HepG2 (cell line): ENCODE measurements around the gene TREX2. TPM values are rescaled to one million over a fixed set of nuclear protein-coding genes. Genes with fewer than 3 reads are reported as not detected.

ENCODE experiments used
- ATAC-seq: fragments of 200-7000 bp; cut with Tn5 transposase; 3 replicates; pipeline ENCODE4 v1.9.1; 2020; ENCODE audit warnings: mild to moderate bottlenecking, moderate library complexity
- BruUV-seq: library from RNA; stranded (reverse); fragments of 400-500 nt; replicated peaks from 2 replicates; lab custom pipeline; 2021; lab: Mats Ljungman, UMichigan
- CTCF ChIA-PET: fragments of 300-600 bp; formaldehyde crosslinking; extraction: SDS; loops from one replicate; lab custom pipeline; 2021; ENCODE audit warnings: low total read pairs, inconsistent platforms, low intra/inter-chr PET ratio; lab: Yijun Ruan, JAX
- POLR2A ChIA-PET: fragments of 350-600 bp; sonication (Branson Sonifier 250); formaldehyde crosslinking; loops from one replicate; lab custom pipeline; 2020; ENCODE audit warnings: antibody characterized with exemption, inconsistent platforms; lab: Yijun Ruan, JAX
- DNase-seq: peaks from one replicate; pipeline ENCODE4 v3.0.0-alpha.2; 2015; ENCODE audit warnings: low spot score
- FAIRE-seq: peaks from 3 replicates; lab custom pipeline; 2011; peaks lifted over from hg19 to GRCh38; lab: Jason Lieb, UNC
- H2AFZ ChIP-seq: one replicate; pipeline ENCODE4 v1.6.1; 2011; ENCODE audit warnings: low read length, inconsistent platforms
- H3K27ac ChIP-seq: fragments of 300-600 bp; 3 replicates; pipeline ENCODE4 v1.8.0; 2011; ENCODE audit warnings: mixed run types, mild to moderate bottlenecking, mixed read lengths, low read length, inconsistent platforms; ENCODE audit not compliant: insufficient read depth; ENCODE audit errors: extremely low read length
- H3K27me3 ChIP-seq, 2 experiments: fragments of 200-600 bp in 1 of 2; 2 replicates in 1 of 2; 3 replicates in 1 of 2; pipeline versions ENCODE4 v1.6.0 to v1.8.0; 2011; ENCODE audit warnings: low read length in 2 of 2, mild to moderate bottlenecking in 2 of 2, moderate library complexity in 2 of 2, inconsistent platforms in 1 of 2; ENCODE audit not compliant: insufficient read depth in 2 of 2, control insufficient read depth in 1 of 2
- H3K36me3 ChIP-seq, 2 experiments: fragments of 200-600 bp in 1 of 2; replicated peaks in 1 of 2; 2 replicates in 1 of 2; 3 replicates in 1 of 2; pipeline versions ENCODE4 v1.5.1 to v1.8.0; 2011; ENCODE audit warnings: low read length in 2 of 2, inconsistent platforms in 1 of 2; ENCODE audit not compliant: insufficient read depth in 2 of 2, control insufficient read depth in 1 of 2
- H3K4me1 ChIP-seq: 2 replicates; pipeline ENCODE4 v1.5.1; 2012; ENCODE audit warnings: low read length, inconsistent platforms; ENCODE audit not compliant: insufficient read depth
- H3K4me2 ChIP-seq: 2 replicates; pipeline ENCODE4 v1.6.0; 2011; ENCODE audit warnings: low read depth, low read length, inconsistent platforms
- H3K4me3 ChIP-seq, 3 experiments: fragments of 200-600 bp in 1 of 3; sonication (generic), shearing (Covaris generic) in 1 of 3; replicated peaks in 1 of 3; 2 replicates each; pipeline ENCODE4 v1.5.1; 2011 to 2016; ENCODE audit warnings: low read length in 3 of 3, inconsistent platforms in 2 of 3, low read depth in 2 of 3, mild to moderate bottlenecking in 2 of 3, control low read depth in 1 of 3, mixed read lengths in 1 of 3; ENCODE audit not compliant: insufficient read depth in 1 of 3
- H3K79me2 ChIP-seq: one replicate; pipeline ENCODE4 v1.6.1; 2011; ENCODE audit warnings: low read length, inconsistent platforms; ENCODE audit not compliant: insufficient read depth
- H3K9ac ChIP-seq: 2 replicates; pipeline ENCODE4 v1.6.0; 2011; ENCODE audit warnings: mild to moderate bottlenecking, low read depth, low read length, inconsistent platforms; ENCODE audit not compliant: insufficient read depth
- H3K9me3 ChIP-seq: 2 replicates; pipeline ENCODE4 v1.5.1; 2012; ENCODE audit warnings: mild to moderate bottlenecking, low read length
- H4K20me1 ChIP-seq: 2 replicates; pipeline ENCODE4 v1.6.0; 2011; ENCODE audit warnings: inconsistent platforms, mild to moderate bottlenecking, low read length, moderate library complexity; ENCODE audit not compliant: insufficient read depth
- MEIS2 ChIP-seq: sonication (generic); formaldehyde crosslinking; IDR thresholded peaks from 2 replicates; pipeline ENCODE4 v1.9.0; 2021; ENCODE audit warnings: mild to moderate bottlenecking, missing genetic modification reagents
- MIER2 ChIP-seq: IDR thresholded peaks from 2 replicates; pipeline ENCODE4 v1.6.1; 2016; ENCODE audit warnings: missing biosample characterization, missing genetic modification reagents
- MXI1 ChIP-seq: IDR thresholded peaks from 3 replicates; pipeline ENCODE4 v1.6.1; 2012; ENCODE audit warnings: low read depth, low read length, inconsistent platforms, borderline replicate concordance
- NAIF1 ChIP-seq: sonication (generic); formaldehyde crosslinking; IDR thresholded peaks from 2 replicates; pipeline ENCODE4 v1.5.0; 2020; ENCODE audit warnings: mild to moderate bottlenecking, missing genetic modification reagents, borderline replicate concordance
- PHF5A ChIP-seq: IDR thresholded peaks from one replicate; pipeline ENCODE4 v1.6.1; 2018; ENCODE audit warnings: low read depth, missing genetic modification reagents; ENCODE audit not compliant: unreplicated experiment
- SMC3 ChIP-seq: IDR thresholded peaks from 2 replicates; pipeline ENCODE4 v1.6.1; 2011; ENCODE audit warnings: low read length, improper control_type of control experiment
- SSRP1 ChIP-seq: IDR thresholded peaks from 2 replicates; pipeline ENCODE4 v1.6.1; 2016; ENCODE audit warnings: control low read depth
- STAG1 ChIP-seq: sonication (generic); formaldehyde crosslinking; IDR thresholded peaks from 2 replicates; pipeline ENCODE4 v1.4.0; 2020; ENCODE audit warnings: missing genetic modification reagents
- TARDBP ChIP-seq: sonication (generic); formaldehyde crosslinking; IDR thresholded peaks from 2 replicates; pipeline ENCODE4 v1.8.0; 2022; ENCODE audit warnings: mild to moderate bottlenecking, missing genetic modification reagents
- ZFP62 ChIP-seq: sonication (generic); formaldehyde crosslinking; IDR thresholded peaks from 2 replicates; pipeline ENCODE4 v1.4.0; 2020; ENCODE audit warnings: missing genetic modification reagents
- ZNF558 ChIP-seq: sonication (generic); formaldehyde crosslinking; IDR thresholded peaks from 2 replicates; pipeline ENCODE4 v1.9.0; 2022; ENCODE audit warnings: mild to moderate bottlenecking, missing genetic modification reagents, borderline replicate concordance
- ZNF773 ChIP-seq: sonication (generic); formaldehyde crosslinking; IDR thresholded peaks from 2 replicates; pipeline ENCODE4 v1.4.0; 2020; ENCODE audit warnings: missing genetic modification reagents, borderline replicate concordance
- ZNF850 ChIP-seq: sonication (generic); formaldehyde crosslinking; conservative IDR thresholded peaks from 2 replicates; pipeline ENCODE4 v1.9.0; 2021; ENCODE audit warnings: mild to moderate bottlenecking, missing genetic modification reagents
- WGBS: methylation state at CpG from one replicate; pipeline ENCODE4 v1.1.6; 2017; ENCODE audit warnings: low lambda C conversion rate; 5-methylcytosine and 5-hydroxymethylcytosine counted together
- in situ Hi-C: cut with HindIII; loops from 2 replicates; pipeline ENCODE4 v1.10.0; 2017; ENCODE audit warnings: low pct_unique_long_range_greater_than_20kb; ENCODE audit not compliant: extremely low pct_ligation_motif_present
- intact Hi-C: fragments of 100-400 bp; cut with micrococcal nuclease; formaldehyde crosslinking; loops from one replicate; pipeline ENCODE4 v1.10.0; 2022; ENCODE audit not compliant: unreplicated experiment
- polyA plus RNA-seq, 8 experiments: library from polyadenylated mRNA; depleted of rRNA in 3 of 8; stranded (reverse) in 7 of 8; unstranded in 1 of 8; fragments of >200 nt; fragmentation: Illumina TruSeq in 4 of 8; extraction: Trizol in 4 of 8; gene quantifications; 2 replicates each; pipeline versions ENCODE4 v1.2.1 to v1.2.3, GENCODE V29; 2011 to 2016; ENCODE audit warnings: low read depth in 4 of 8, missing spikeins in 1 of 8, mixed read lengths in 1 of 8; ENCODE audit not compliant: insufficient read depth in 1 of 8
- total RNA-seq, 5 experiments: library from RNA; depleted of rRNA; stranded (reverse); fragments of >200 nt; fragmentation: Illumina TruSeq; extraction: Trizol; gene quantifications; 2 replicates each; pipeline ENCODE4 v1.2.3, GENCODE V29; 2016; ENCODE audit warnings: low read depth in 1 of 5
- TF ChIP-seq, protein P1 (sequence below): sonication (generic); formaldehyde crosslinking; conservative IDR thresholded peaks from 2 replicates; pipeline ENCODE4 v1.4.0; 2020; ENCODE audit warnings: mild to moderate bottlenecking, missing genetic modification reagents, moderate library complexity
- TF ChIP-seq, protein P2 (sequence below): sonication (generic); formaldehyde crosslinking; IDR thresholded peaks from 2 replicates; pipeline ENCODE4 v1.4.0; 2020; ENCODE audit warnings: mild to moderate bottlenecking, missing genetic modification reagents
- TF ChIP-seq, protein P3 (sequence below): sonication (generic); formaldehyde crosslinking; IDR thresholded peaks from 2 replicates; pipeline ENCODE4 v1.5.0; 2020; ENCODE audit warnings: mild to moderate bottlenecking, missing genetic modification reagents, moderate library complexity
- TF ChIP-seq, protein P4 (sequence below): sonication (generic); formaldehyde crosslinking; IDR thresholded peaks from 2 replicates; pipeline ENCODE4 v1.8.1; 2023; ENCODE audit warnings: mild to moderate bottlenecking, inconsistent platforms, moderate library complexity, missing genetic modification reagents, borderline replicate concordance

Gene TREX2
- total and polyA plus RNA-seq, 2 of the 13 experiments (the other 11 are each of a cell fraction or from before 2014, with no cell fraction given): 0.13 to 0.18 TPM

DNA sequence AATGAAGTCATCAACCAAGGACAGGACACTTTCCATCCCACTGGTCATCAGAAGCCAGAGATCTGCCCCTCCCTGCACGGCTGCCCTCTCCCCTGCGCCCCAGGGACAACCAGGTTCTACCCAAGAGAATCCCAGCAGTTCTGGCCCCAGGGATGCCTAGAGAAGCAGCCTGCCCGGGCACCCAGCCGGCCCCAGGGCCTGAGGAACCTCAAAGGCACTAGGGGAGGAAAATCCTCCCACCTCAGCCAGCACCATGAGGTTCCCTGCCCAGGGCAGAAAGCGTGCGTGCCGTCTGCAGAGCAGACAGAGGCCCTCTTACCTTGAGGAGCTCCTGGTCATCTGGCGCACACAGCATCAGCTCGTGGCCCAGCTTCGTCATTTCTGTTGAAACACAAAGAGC lies 16.4 kb upstream of the TREX2 start (continued):
- TF ChIP-seq ZNF850 (no peak), SSRP1 (CRISPR knock-in tag) (no peak), MEIS2 (CRISPR knock-in tag) (no peak), MXI1 (no peak), PHF5A (CRISPR knock-in tag) (no peak)
- TF ChIP-seq, protein P1, sequence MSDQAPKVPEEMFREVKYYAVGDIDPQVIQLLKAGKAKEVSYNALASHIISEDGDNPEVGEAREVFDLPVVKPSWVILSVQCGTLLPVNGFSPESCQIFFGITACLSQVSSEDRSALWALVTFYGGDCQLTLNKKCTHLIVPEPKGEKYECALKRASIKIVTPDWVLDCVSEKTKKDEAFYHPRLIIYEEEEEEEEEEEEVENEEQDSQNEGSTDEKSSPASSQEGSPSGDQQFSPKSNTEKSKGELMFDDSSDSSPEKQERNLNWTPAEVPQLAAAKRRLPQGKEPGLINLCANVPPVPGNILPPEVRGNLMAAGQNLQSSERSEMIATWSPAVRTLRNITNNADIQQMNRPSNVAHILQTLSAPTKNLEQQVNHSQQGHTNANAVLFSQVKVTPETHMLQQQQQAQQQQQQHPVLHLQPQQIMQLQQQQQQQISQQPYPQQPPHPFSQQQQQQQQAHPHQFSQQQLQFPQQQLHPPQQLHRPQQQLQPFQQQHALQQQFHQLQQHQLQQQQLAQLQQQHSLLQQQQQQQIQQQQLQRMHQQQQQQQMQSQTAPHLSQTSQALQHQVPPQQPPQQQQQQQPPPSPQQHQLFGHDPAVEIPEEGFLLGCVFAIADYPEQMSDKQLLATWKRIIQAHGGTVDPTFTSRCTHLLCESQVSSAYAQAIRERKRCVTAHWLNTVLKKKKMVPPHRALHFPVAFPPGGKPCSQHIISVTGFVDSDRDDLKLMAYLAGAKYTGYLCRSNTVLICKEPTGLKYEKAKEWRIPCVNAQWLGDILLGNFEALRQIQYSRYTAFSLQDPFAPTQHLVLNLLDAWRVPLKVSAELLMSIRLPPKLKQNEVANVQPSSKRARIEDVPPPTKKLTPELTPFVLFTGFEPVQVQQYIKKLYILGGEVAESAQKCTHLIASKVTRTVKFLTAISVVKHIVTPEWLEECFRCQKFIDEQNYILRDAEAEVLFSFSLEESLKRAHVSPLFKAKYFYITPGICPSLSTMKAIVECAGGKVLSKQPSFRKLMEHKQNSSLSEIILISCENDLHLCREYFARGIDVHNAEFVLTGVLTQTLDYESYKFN (CRISPR knock-in tag): no peak
- TF ChIP-seq, all 625 proteins: peak for 0

DNA sequence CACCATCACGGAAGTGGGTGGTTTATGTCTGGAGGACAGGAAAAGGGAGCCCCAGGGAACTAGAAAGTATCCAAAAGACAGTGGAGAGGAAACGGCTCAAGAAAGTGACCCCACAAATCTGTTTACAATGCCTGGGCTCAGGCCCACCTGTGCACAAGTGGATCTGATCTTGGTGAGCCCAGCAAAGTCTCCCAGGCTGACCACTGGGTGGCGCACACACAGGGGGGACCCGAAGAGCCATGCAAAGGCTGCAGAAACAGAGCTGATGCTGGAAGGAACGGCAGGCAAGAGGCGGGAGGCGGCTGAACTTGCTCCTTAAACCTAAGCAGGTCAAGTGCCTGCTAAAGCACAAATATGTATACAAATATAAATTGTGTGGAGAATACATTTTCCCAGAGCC lies 15.0 kb upstream of the TREX2 start:
- Histone ChIP-seq H3K36me3 (peaks cover 0 to 3% of the 10 kb centered on the region in 2 experiments; a peak in 2 of 5 replicates), H4K20me1 (no peaks in the 10 kb centered on the region), H3K4me3 (no peak overlapping the region), H3K9me3 (no peaks in the 10 kb centered on the region), H3K4me1 (no peaks in the 10 kb centered on the region), H3K27me3 (no peaks in the 10 kb centered on the region), H3K4me2 (no peak overlapping the region), H2AFZ (no peak overlapping the region), H3K79me2 (no peaks in the 10 kb centered on the region), H3K27ac (no peak overlapping the region), H3K9ac (no peak overlapping the region)
- DNase-seq (peak; percentile 15), ATAC-seq (peak; percentile 88), FAIRE-seq (peak; percentile 87)
- in situ Hi-C loops (no loop called here), intact Hi-C loops (loop anchor here (1.0 kb wide), 1 partner anchor 46 kb away; no protein-coding TSS in a partner anchor)
- TF ChIP-seq ZFP62 (CRISPR knock-in tag): no peak
- TF ChIP-seq, protein P2, sequence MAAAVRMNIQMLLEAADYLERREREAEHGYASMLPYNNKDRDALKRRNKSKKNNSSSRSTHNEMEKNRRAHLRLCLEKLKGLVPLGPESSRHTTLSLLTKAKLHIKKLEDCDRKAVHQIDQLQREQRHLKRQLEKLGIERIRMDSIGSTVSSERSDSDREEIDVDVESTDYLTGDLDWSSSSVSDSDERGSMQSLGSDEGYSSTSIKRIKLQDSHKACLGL: no peak
- peak; percentile 55 for TF ChIP-seq SMC3
- TF ChIP-seq, protein P3, sequence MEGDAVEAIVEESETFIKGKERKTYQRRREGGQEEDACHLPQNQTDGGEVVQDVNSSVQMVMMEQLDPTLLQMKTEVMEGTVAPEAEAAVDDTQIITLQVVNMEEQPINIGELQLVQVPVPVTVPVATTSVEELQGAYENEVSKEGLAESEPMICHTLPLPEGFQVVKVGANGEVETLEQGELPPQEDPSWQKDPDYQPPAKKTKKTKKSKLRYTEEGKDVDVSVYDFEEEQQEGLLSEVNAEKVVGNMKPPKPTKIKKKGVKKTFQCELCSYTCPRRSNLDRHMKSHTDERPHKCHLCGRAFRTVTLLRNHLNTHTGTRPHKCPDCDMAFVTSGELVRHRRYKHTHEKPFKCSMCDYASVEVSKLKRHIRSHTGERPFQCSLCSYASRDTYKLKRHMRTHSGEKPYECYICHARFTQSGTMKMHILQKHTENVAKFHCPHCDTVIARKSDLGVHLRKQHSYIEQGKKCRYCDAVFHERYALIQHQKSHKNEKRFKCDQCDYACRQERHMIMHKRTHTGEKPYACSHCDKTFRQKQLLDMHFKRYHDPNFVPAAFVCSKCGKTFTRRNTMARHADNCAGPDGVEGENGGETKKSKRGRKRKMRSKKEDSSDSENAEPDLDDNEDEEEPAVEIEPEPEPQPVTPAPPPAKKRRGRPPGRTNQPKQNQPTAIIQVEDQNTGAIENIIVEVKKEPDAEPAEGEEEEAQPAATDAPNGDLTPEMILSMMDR (CRISPR knock-in tag): peak; percentile 78
- no peak for TF ChIP-seq NAIF1 (CRISPR knock-in tag)
- TF ChIP-seq, protein P4, sequence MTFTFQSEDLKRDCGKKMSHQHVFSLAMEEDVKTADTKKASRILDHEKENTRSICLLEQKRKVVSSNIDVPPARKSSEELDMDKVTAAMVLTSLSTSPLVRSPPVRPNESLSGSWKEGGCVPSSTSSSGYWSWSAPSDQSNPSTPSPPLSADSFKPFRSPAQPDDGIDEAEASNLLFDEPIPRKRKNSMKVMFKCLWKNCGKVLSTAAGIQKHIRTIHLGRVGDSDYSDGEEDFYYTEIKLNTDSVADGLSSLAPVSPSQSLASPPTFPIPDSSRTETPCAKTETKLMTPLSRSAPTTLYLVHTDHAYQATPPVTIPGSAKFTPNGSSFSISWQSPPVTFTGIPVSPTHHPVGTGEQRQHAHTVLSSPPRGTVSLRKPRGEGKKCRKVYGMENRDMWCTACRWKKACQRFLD: no peak
- TF ChIP-seq TARDBP: no peak
- TF ChIP-seq STAG1 (CRISPR knock-in tag): peak; percentile 48
- TF ChIP-seq ZNF558: no peak
- no peak for TF ChIP-seq ZNF773 (CRISPR knock-in tag)
- TF ChIP-seq MIER2: no peak
- ChIA-PET POLR2A (interaction anchor here (0.6 to 0.8 kb wide), 2 partner anchors 10 to 488 kb away, joined by 3 to 4 read pairs; partner anchors contain the start of gene HAUS7), CTCF (interaction anchor here (0.7 to 2.0 kb wide), 4 partner anchors 10 to 47 kb away, joined by 3 to 20 read pairs (median 4); partner anchors contain the start of genes BGN and HAUS7)
- WGBS: 65% methylated on average over 5 of the region's 7 CpGs
- BruUV-seq: no TSS peak
